GM12878 (cell line): ENCODE results near the gene MED13L. TPM values are rescaled to one million over a fixed set of nuclear protein-coding genes. Genes with fewer than 3 reads are reported as not detected.

Experiments
- ATAC-seq: fragments of 200-7000 bp; cut with Tn5 transposase; 3 replicates; pipeline ENCODE4 v1.9.1; 2020; ENCODE audit warnings: mild to moderate bottlenecking, moderate library complexity
- BruUV-seq: library from RNA; stranded (reverse); fragments of 400-500 nt; replicated peaks from 2 replicates; lab custom pipeline; 2021; lab: Mats Ljungman, UMichigan
- CTCF ChIA-PET: fragments of 300-600 bp; sonication (Branson Sonifier 250); formaldehyde crosslinking; extraction: SDS; loops from one replicate; lab custom pipeline; 2021; ENCODE audit warnings: inconsistent platforms; lab: Yijun Ruan, JAX
- POLR2A ChIA-PET: fragments of 350-600 bp; formaldehyde crosslinking; extraction: SDS; loops from one replicate; lab custom pipeline; 2021; ENCODE audit warnings: inconsistent platforms; lab: Charles Lee
- RAD21 ChIA-PET: fragments of 300-600 bp; sonication (Branson Sonifier 250); formaldehyde crosslinking; loops from one replicate; lab custom pipeline; 2023; ENCODE audit warnings: antibody characterized with exemption; ENCODE audit not compliant: unreplicated experiment; lab: Charles Lee
- SMC1A ChIA-PET: fragments of 300-600 bp; sonication (Branson Sonifier 250); formaldehyde crosslinking; loops from one replicate; lab custom pipeline; 2023; ENCODE audit not compliant: unreplicated experiment, uncharacterized antibody; lab: Charles Lee
- DNase-seq: peaks from one replicate; pipeline ENCODE4 v3.0.0-alpha.2; 2011; ENCODE audit warnings: low read depth, low spot score
- FAIRE-seq: peaks from 3 replicates; lab custom pipeline; 2011; peaks lifted over from hg19 to GRCh38; lab: Jason Lieb, UNC
- H2AFZ ChIP-seq: 2 replicates; pipeline ENCODE4 v1.6.0; 2011; ENCODE audit warnings: low read depth, low read length, control low read depth; ENCODE audit not compliant: control insufficient read depth
- H3K27ac ChIP-seq: 2 replicates; pipeline ENCODE4 v1.5.1; 2011; ENCODE audit warnings: control low read depth; ENCODE audit not compliant: control insufficient read depth, insufficient read depth
- H3K27me3 ChIP-seq, 2 experiments: replicated peaks in 1 of 2; 2 replicates each; pipeline versions ENCODE4 v1.6.0 to v1.6.1; 2011; ENCODE audit warnings: low read length in 1 of 2; ENCODE audit not compliant: control insufficient read depth in 2 of 2, insufficient read depth in 2 of 2
- H3K36me3 ChIP-seq, 2 experiments: 2 replicates each; pipeline ENCODE4 v1.5.1; 2011; ENCODE audit warnings: low read length in 1 of 2; ENCODE audit not compliant: control insufficient read depth in 2 of 2, insufficient read depth in 2 of 2
- H3K4me1 ChIP-seq: 2 replicates; pipeline ENCODE4 v1.6.1; 2011; ENCODE audit warnings: mild to moderate bottlenecking, low read length, moderate library complexity, mixed read lengths; ENCODE audit not compliant: control insufficient read depth, insufficient read depth
- H3K4me2 ChIP-seq: 2 replicates; pipeline ENCODE4 v1.6.0; 2011; ENCODE audit warnings: control low read depth; ENCODE audit not compliant: control insufficient read depth, insufficient read depth
- H3K4me3 ChIP-seq: fragments of 200-600 bp; sonication (generic); 2 replicates; pipeline ENCODE4 v1.5.1; 2016
- H3K79me2 ChIP-seq: 2 replicates; pipeline ENCODE4 v1.6.0; 2011; ENCODE audit warnings: low read length; ENCODE audit not compliant: control insufficient read depth, insufficient read depth
- H3K9ac ChIP-seq: 2 replicates; pipeline ENCODE4 v1.8.0; 2011; ENCODE audit warnings: low read length, control low read depth, mixed read lengths; ENCODE audit not compliant: control insufficient read depth, insufficient read depth
- H3K9me3 ChIP-seq: replicated peaks from 3 replicates; pipeline ENCODE4 v1.5.1; 2011; ENCODE audit warnings: mild to moderate bottlenecking, low read length; ENCODE audit not compliant: control insufficient read depth, insufficient read depth
- H4K20me1 ChIP-seq: 2 replicates; pipeline ENCODE4 v1.6.0; 2011; ENCODE audit not compliant: control insufficient read depth, insufficient read depth
- CHD2 ChIP-seq: IDR thresholded peaks from 2 replicates; pipeline ENCODE4 v1.6.1; 2011; ENCODE audit warnings: low read depth, low read length, improper control_type of control experiment, borderline replicate concordance
- ELK1 ChIP-seq: IDR thresholded peaks from 2 replicates; pipeline ENCODE4 v1.6.1; 2012; ENCODE audit warnings: low read depth, low read length, improper control_type of control experiment
- IKZF1 ChIP-seq: fragments of 450-650 bp; conservative IDR thresholded peaks from 2 replicates; pipeline ENCODE4 v1.6.1; 2017; ENCODE audit warnings: antibody characterized with exemption, mild to moderate bottlenecking
- SUZ12 ChIP-seq: fragments of 200-600 bp; sonication (generic); IDR thresholded peaks from one replicate; pipeline ENCODE4 v1.6.1; 2018; ENCODE audit warnings: antibody characterized with exemption, mild to moderate bottlenecking; ENCODE audit not compliant: unreplicated experiment
- TCF7 ChIP-seq: IDR thresholded peaks from 2 replicates; pipeline ENCODE4 v1.6.1; 2014; ENCODE audit warnings: antibody characterized with exemption, borderline replicate concordance
- USF2 ChIP-seq: IDR thresholded peaks from 2 replicates; pipeline ENCODE4 v1.6.1; 2011; ENCODE audit warnings: low read depth, low read length, improper control_type of control experiment, borderline replicate concordance
- WRNIP1 ChIP-seq: IDR thresholded peaks from 2 replicates; pipeline ENCODE4 v1.6.1; 2011; ENCODE audit warnings: low read depth, low read length, improper control_type of control experiment, borderline replicate concordance
- ZNF687 ChIP-seq: fragments of 450-650 bp; IDR thresholded peaks from 2 replicates; pipeline ENCODE4 v1.6.1; 2017; ENCODE audit warnings: mild to moderate bottlenecking, moderate library complexity
- WGBS: methylation state at CpG from one replicate; pipeline ENCODE4 v1.1.6; 2016; ENCODE audit warnings: low lambda C conversion rate; ENCODE audit not compliant: insufficient replicate concordance, insufficient coverage; ENCODE audit errors: missing lambda C conversion rate; 5-methylcytosine and 5-hydroxymethylcytosine counted together
- in situ Hi-C: fragments of 300-500 bp; cut with MboI; formaldehyde crosslinking; loops from 9 replicates; pipeline ENCODE4 v1.14.3; 2018; ENCODE audit warnings: mixed read lengths
- intact Hi-C: fragments of 100-400 bp; cut with micrococcal nuclease; formaldehyde crosslinking; loops from one replicate; pipeline ENCODE4 v1.14.2; 2022; ENCODE audit not compliant: unreplicated experiment
- polyA plus RNA-seq, 11 experiments: library from polyadenylated mRNA; depleted of rRNA in 4 of 11; unstranded in 6 of 11; stranded (reverse) in 5 of 11; fragments of >200 nt; fragmentation: Nextera tagmentation in 4 of 11; fragmentation: Illumina TruSeq in 1 of 11; extraction: Ambion mirVana in 4 of 11; extraction: Trizol in 1 of 11; gene quantifications; 1 replicate in 1 of 11; 2 replicates in 10 of 11; pipeline versions ENCODE4 v1.2.1 to v1.2.3, GENCODE V29; 2011 to 2016; ENCODE audit warnings: inconsistent platforms in 2 of 11, missing spikeins in 2 of 11, low read depth in 1 of 11
- total RNA-seq, 4 experiments: library from RNA; depleted of rRNA in 3 of 4; stranded (reverse); fragments of >200 nt in 3 of 4; fragmentation: Illumina TruSeq in 1 of 4; extraction: Trizol in 1 of 4; gene quantifications; 2 replicates each; pipeline versions ENCODE4 v1.2.1 to v1.2.3, GENCODE V29; 2013 to 2021
- TF ChIP-seq, protein P1 (sequence below): IDR thresholded peaks from 2 replicates; pipeline ENCODE4 v1.6.1; 2011; ENCODE audit warnings: borderline replicate concordance, low read depth, mild to moderate bottlenecking, moderate library complexity, mixed read lengths, low read length; ENCODE audit not compliant: insufficient read depth; ENCODE audit errors: extremely low read length

The MED13L gene
- total and polyA plus RNA-seq, 10 of the 15 experiments (the other 5 are each of a cell fraction or from before 2014, with no cell fraction given), result 3.7 to 30.1 (median 9.1) TPM

- Histone ChIP-seq H4K20me1 (no peaks in the 10 kb centered on the region), H3K9me3 (no peaks in the 10 kb centered on the region), H3K79me2 (no peaks in the 10 kb centered on the region), H3K4me2 (no peak overlapping the region), H3K27ac (no peak overlapping the region), H3K36me3 (peaks cover 0 to 2% of the 10 kb centered on the region in 2 experiments; a peak in 3 of 4 replicates), H3K27me3 (no peaks in the 10 kb centered on the region), H3K4me1 (no peaks in the 10 kb centered on the region), H3K4me3 (no peak overlapping the region), H3K9ac (no peak overlapping the region), H2AFZ (no peak overlapping the region)
- CTCF ChIA-PET, result interaction anchor here (1.4 kb wide), 1 partner anchor 25 kb away, joined by 4 read pairs; no protein-coding TSS in a partner anchor
- SMC1A ChIA-PET, result interaction anchor here (1.1 kb wide), 1 partner anchor 25 kb away, joined by 4 read pairs; no protein-coding TSS in a partner anchor
- TF ChIP-seq, protein P1, sequence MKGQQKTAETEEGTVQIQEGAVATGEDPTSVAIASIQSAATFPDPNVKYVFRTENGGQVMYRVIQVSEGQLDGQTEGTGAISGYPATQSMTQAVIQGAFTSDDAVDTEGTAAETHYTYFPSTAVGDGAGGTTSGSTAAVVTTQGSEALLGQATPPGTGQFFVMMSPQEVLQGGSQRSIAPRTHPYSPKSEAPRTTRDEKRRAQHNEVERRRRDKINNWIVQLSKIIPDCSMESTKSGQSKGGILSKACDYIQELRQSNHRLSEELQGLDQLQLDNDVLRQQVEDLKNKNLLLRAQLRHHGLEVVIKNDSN, result no peak
- TF ChIP-seq WRNIP1, result no peak
- BruUV-seq, result no TSS peak
- no peak for ATAC-seq
- no peak for FAIRE-seq
- POLR2A ChIA-PET, result no interaction called here
- RAD21 ChIA-PET, result no interaction called here
- in situ Hi-C loops, result no loop called here
- WGBS, result 86% methylated on average over 4 of the region's 4 CpGs
- intact Hi-C loops, result no loop called here
- no peak for DNase-seq
Measured at GRCh38 chr12:115972241-115972640, 305.3 kb downstream of the MED13L start.

GRCh38 chr12:115968211-115968610 is 309.3 kb downstream of the MED13L start:
- no peak overlapping the region for H3K4me2 ChIP-seq
- ChIA-PET RAD21 (no interaction called here), SMC1A (interaction anchor here (1.0 kb wide), 1 partner anchor 10 kb away, joined by 4 read pairs; no protein-coding TSS in a partner anchor), CTCF (interaction anchor here (1.0 to 1.4 kb wide), 2 partner anchors 11 to 31 kb away, joined by 3 to 4 read pairs; no protein-coding TSS in a partner anchor), POLR2A (no interaction called here)
- H3K9me3 ChIP-seq, result no peaks in the 10 kb centered on the region
- intact Hi-C loops (no loop called here), in situ Hi-C loops (no loop called here)
- H3K27me3 ChIP-seq, result no peaks in the 10 kb centered on the region
- 86% methylated on average over 7 of the region's 7 CpGs for WGBS
- H2AFZ ChIP-seq, result no peak overlapping the region
- no peak for FAIRE-seq
- ATAC-seq, result no peak
- no peaks in the 10 kb centered on the region for H3K79me2 ChIP-seq
- peaks cover 0 to 2% of the 10 kb centered on the region in 2 experiments for H3K36me3 ChIP-seq
- H3K27ac ChIP-seq, result no peak overlapping the region
- BruUV-seq, result no TSS peak
- no peak overlapping the region for H3K4me3 ChIP-seq
- no peaks in the 10 kb centered on the region for H3K4me1 ChIP-seq
- no peaks in the 10 kb centered on the region for H4K20me1 ChIP-seq
- H3K9ac ChIP-seq, result no peak overlapping the region
- no peak for DNase-seq
- TF ChIP-seq ELK1, result no peak
- no peak for TF ChIP-seq WRNIP1
- no peak for TF ChIP-seq IKZF1
- no peak for TF ChIP-seq ZNF687
- TF ChIP-seq USF2, result no peak
- TF ChIP-seq TCF7, result no peak
- TF ChIP-seq CHD2, result no peak
- no peak for TF ChIP-seq SUZ12
